A673 (cell line): ENCODE results near the gene LARP1. TPM values are rescaled to one million over a fixed set of nuclear protein-coding genes. Genes with fewer than 3 reads are reported as not detected.

Experiments used
- BruUV-seq: library from RNA; stranded (reverse); fragments of 400-500 nt; replicated peaks from 2 replicates; lab custom pipeline; 2021; lab: Mats Ljungman, UMichigan
- CTCF ChIA-PET: fragments of 300-600 bp; sonication (Branson Sonifier 250); formaldehyde crosslinking; loops from one replicate; lab custom pipeline; 2022; ENCODE audit warnings: antibody characterized with exemption; lab: Charles Lee
- POLR2A ChIA-PET: fragments of 300-600 bp; sonication (Branson Sonifier 250); formaldehyde crosslinking; loops from one replicate; lab custom pipeline; 2022; ENCODE audit warnings: antibody characterized with exemption; ENCODE audit not compliant: low non-redundant PET; lab: Charles Lee
- DNase-seq: peaks from one replicate; pipeline ENCODE4 v3.0.0-alpha.2; 2015; ENCODE audit warnings: low spot score
- H3K27ac ChIP-seq: fragments of 200-600 bp; sonication (generic); 2 replicates; pipeline ENCODE4 v1.5.1; 2016; ENCODE audit warnings: mixed run types, low read depth, mild to moderate bottlenecking, mixed read lengths, antibody characterized with exemption, low read length; ENCODE audit not compliant: poor library complexity, severe bottlenecking
- H3K27me3 ChIP-seq: fragments of 200-600 bp; sonication (generic); replicated peaks from 2 replicates; pipeline ENCODE4 v1.6.1; 2017; ENCODE audit warnings: mixed run types, low read depth, mild to moderate bottlenecking, mixed read lengths, antibody characterized with exemption, low read length; ENCODE audit not compliant: insufficient read depth, poor library complexity
- H3K36me3 ChIP-seq: fragments of 200-600 bp; sonication (generic); 2 replicates; pipeline ENCODE4 v1.6.1; 2016; ENCODE audit warnings: mixed run types, mild to moderate bottlenecking, mixed read lengths, antibody characterized with exemption, low read length; ENCODE audit not compliant: insufficient read depth, poor library complexity, severe bottlenecking
- H3K4me1 ChIP-seq: fragments of 200-600 bp; sonication (generic); 2 replicates; pipeline ENCODE4 v1.6.1; 2017; ENCODE audit warnings: mixed run types, mild to moderate bottlenecking, mixed read lengths, antibody characterized with exemption, low read length; ENCODE audit not compliant: insufficient read depth, poor library complexity, severe bottlenecking
- H3K4me3 ChIP-seq: fragments of 200-600 bp; sonication (generic); 2 replicates; pipeline ENCODE4 v1.5.1; 2016; ENCODE audit warnings: low read depth, mixed run types, mild to moderate bottlenecking, mixed read lengths, low read length; ENCODE audit not compliant: poor library complexity, severe bottlenecking
- H3K9me3 ChIP-seq: fragments of 200-600 bp; sonication (generic); 2 replicates; pipeline ENCODE4 v1.6.1; 2016; ENCODE audit warnings: mixed run types, low read depth, mild to moderate bottlenecking, mixed read lengths, antibody characterized with exemption, low read length; ENCODE audit not compliant: poor library complexity, severe bottlenecking
- EZH2 ChIP-seq: fragments of 200-600 bp; sonication (generic); IDR thresholded peaks from 2 replicates; pipeline ENCODE4 v1.6.1; 2017; ENCODE audit warnings: borderline replicate concordance, low read depth, mild to moderate bottlenecking, mixed read lengths, antibody characterized with exemption, low read length; ENCODE audit not compliant: poor library complexity, severe bottlenecking
- intact Hi-C: fragments of 100-400 bp; cut with micrococcal nuclease; formaldehyde crosslinking; loops from one replicate; pipeline ENCODE4 v1.10.0; 2022; ENCODE audit not compliant: unreplicated experiment
- total RNA-seq: library from RNA; stranded (reverse); gene quantifications from 2 replicates; pipeline ENCODE4 v1.2.3, GENCODE V29; 2021
- TF ChIP-seq, protein P1 (sequence below): fragments of 300-800, 200-600 bp; sonication (generic); conservative IDR thresholded peaks from 2 replicates; pipeline ENCODE4 v1.5.1; 2017; ENCODE audit warnings: low read depth, mild to moderate bottlenecking, antibody characterized with exemption, low read length, moderate library complexity, mixed read lengths

Gene LARP1
- total RNA-seq, 1 experiment from 2014 or later, result 257 TPM

DNA sequence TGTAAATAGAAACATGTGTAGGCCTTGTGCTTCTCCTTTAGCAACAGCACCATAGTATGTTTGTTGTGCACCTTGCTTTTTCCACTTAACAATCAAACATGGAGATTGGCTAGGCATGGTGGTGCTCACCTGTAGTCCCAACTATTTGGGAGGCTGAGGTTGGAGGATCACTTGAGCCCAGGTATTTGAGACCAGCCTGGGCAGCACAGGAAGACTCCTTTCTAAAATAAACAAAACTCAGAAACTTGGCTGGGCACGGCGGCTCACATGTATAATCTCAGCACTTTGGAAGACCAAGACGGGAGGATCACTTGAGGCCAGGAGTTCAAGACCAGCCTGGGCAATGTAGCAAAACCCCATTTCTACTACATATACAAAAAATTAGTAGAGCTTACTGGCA is 96.2 kb downstream of the LARP1 start:
- DNase-seq, result no peak
- no peak overlapping the region for H3K4me3 ChIP-seq
- H3K9me3 ChIP-seq, result no peaks in the 10 kb centered on the region
- CTCF ChIA-PET, result no interaction called here
- TF ChIP-seq EZH2, result no peak
- TF ChIP-seq, protein P1, sequence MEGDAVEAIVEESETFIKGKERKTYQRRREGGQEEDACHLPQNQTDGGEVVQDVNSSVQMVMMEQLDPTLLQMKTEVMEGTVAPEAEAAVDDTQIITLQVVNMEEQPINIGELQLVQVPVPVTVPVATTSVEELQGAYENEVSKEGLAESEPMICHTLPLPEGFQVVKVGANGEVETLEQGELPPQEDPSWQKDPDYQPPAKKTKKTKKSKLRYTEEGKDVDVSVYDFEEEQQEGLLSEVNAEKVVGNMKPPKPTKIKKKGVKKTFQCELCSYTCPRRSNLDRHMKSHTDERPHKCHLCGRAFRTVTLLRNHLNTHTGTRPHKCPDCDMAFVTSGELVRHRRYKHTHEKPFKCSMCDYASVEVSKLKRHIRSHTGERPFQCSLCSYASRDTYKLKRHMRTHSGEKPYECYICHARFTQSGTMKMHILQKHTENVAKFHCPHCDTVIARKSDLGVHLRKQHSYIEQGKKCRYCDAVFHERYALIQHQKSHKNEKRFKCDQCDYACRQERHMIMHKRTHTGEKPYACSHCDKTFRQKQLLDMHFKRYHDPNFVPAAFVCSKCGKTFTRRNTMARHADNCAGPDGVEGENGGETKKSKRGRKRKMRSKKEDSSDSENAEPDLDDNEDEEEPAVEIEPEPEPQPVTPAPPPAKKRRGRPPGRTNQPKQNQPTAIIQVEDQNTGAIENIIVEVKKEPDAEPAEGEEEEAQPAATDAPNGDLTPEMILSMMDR, result no peak
- H3K36me3 ChIP-seq, result no peaks in the 10 kb centered on the region
- H3K27me3 ChIP-seq, result no peaks in the 10 kb centered on the region
- H3K4me1 ChIP-seq, result no peaks in the 10 kb centered on the region
- intact Hi-C loops, result no loop called here
- POLR2A ChIA-PET, result no interaction called here
- H3K27ac ChIP-seq, result no peak overlapping the region
- no TSS peak for BruUV-seq

GRCh38 chr5:154857530-154858296 is 102.5 kb downstream of the LARP1 start:
- peak overlapping the region; percentile 60 for H3K4me3 ChIP-seq
- H3K27me3 ChIP-seq, result no peaks in the 10 kb centered on the region
- peak overlapping the region; percentile 99 for H3K27ac ChIP-seq
- DNase-seq, result peak; percentile 96
- POLR2A ChIA-PET, result interaction anchor here (0.6 kb wide), 1 partner anchor 13 kb away, joined by 5 read pairs; no protein-coding TSS in a partner anchor
- H3K36me3 ChIP-seq, result no peaks in the 10 kb centered on the region
- H3K4me1 ChIP-seq, result peaks cover 29% of the 10 kb centered on the region
- intact Hi-C loops, result loop anchor here (2.0 to 5.0 kb wide), 2 partner anchors 101 to 205 kb away; no protein-coding TSS in a partner anchor
- H3K9me3 ChIP-seq, result no peaks in the 10 kb centered on the region
- TSS peak; percentile 87 for BruUV-seq
- CTCF ChIA-PET, result no interaction called here
- TF ChIP-seq EZH2, result no peak

DNA sequence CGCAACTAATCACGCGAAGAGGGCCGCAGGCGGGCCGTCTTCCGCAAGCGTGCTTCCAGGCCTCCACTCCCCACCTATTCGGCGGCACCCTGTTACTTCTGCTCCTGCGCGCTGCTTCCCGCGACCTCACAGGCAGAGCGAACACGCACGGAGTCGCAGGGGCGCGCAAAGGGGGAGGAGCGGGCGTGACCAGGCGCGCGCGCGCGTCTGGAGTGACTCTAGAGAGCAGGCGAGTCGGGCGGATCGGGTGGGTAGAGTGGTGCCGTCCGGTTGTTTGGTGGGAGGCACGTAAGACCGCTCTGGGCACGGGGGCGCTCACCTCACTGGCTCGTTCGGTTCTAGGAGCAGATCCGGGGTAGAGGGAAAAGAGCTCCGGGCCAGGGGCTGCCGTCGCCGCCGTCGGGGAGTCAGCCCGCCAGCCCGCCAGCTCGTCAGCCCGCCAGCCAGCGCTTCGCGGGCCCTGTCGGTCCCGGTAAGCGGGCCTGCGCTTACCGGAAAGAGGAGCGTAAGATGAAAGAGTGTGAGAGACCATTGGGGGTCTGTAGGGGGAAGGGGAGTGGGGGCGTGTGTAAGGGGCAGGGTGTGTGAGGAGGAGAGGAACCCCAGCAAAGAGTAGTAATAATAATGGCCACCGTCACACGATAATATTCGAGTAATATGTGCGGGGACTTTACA is 103.3 kb downstream of the LARP1 start, which contains the start of gene CNOT8:
CNOT8 (plus strand) TSS at position 331 of the 675 bp plus-strand sequence. CDS start 4,652 bp downstream, outside the sequence.
- Histone ChIP-seq H3K4me1 (peaks cover 29% of the 10 kb centered on the region), H3K36me3 (peaks cover 4% of the 10 kb centered on the region), H3K9me3 (no peaks in the 10 kb centered on the region), H3K4me3 (peak within 1 kb of the TSS; percentile 60), H3K27me3 (no peaks in the 10 kb centered on the region), H3K27ac (peak within 1 kb of the TSS; percentile 99)
- CTCF ChIA-PET, result no interaction called here
- no TSS peak for BruUV-seq
- TF ChIP-seq, protein P1, result no peak
- TF ChIP-seq EZH2, result no peak
- POLR2A ChIA-PET, result no interaction called here
- intact Hi-C loops, result loop anchor here (2.0 to 5.0 kb wide), 2 partner anchors 102 to 206 kb away; no protein-coding TSS in a partner anchor
- DNase-seq, result peak; percentile 97
